T-helper 1 cell treated with Interleukin-12 subunit alpha and Interleukin-12 subunit beta and Interleukin-4 antibody, amounts not matched to agents 30 μg/mL and 1 μg/mL, for 36 hours (primary cell): ENCODE measurements around the gene SNX19.

Experiments used
- H3K27ac Mint-ChIP-seq: one replicate; pipeline ENCODE4 v1.8.0; 2021; ENCODE audit warnings: mild to moderate bottlenecking, mixed read lengths
- H3K27me3 Mint-ChIP-seq: one replicate; pipeline ENCODE4 v1.8.0; 2021; ENCODE audit warnings: low read depth, mixed read lengths
- H3K36me3 Mint-ChIP-seq: one replicate; pipeline ENCODE4 v1.8.0; 2021; ENCODE audit warnings: low read depth, mixed read lengths
- H3K4me1 Mint-ChIP-seq: one replicate; pipeline ENCODE4 v1.8.0; 2021; ENCODE audit warnings: low read depth, mixed read lengths
- H3K4me3 Mint-ChIP-seq: one replicate; pipeline ENCODE4 v1.8.0; 2021; ENCODE audit warnings: mild to moderate bottlenecking, moderate library complexity, mixed read lengths
- H3K9me3 Mint-ChIP-seq: one replicate; pipeline ENCODE4 v1.8.0; 2021; ENCODE audit warnings: mixed read lengths

SNX19 gene

GRCh38 chr11:130830566-130830965, 85.7 kb downstream of the SNX19 start:
- no peaks in the 10 kb centered on the region for H3K36me3 Mint-ChIP-seq
- H3K27ac Mint-ChIP-seq = no peak overlapping the region
- no peaks in the 10 kb centered on the region for H3K9me3 Mint-ChIP-seq
- peaks cover 4% of the 10 kb centered on the region for H3K4me1 Mint-ChIP-seq
- peaks cover 4% of the 10 kb centered on the region for H3K27me3 Mint-ChIP-seq
- no peak overlapping the region for H3K4me3 Mint-ChIP-seq

- no peak overlapping the region for H3K27ac Mint-ChIP-seq
- no peaks in the 10 kb centered on the region for H3K36me3 Mint-ChIP-seq
- peaks cover 4% of the 10 kb centered on the region for H3K4me1 Mint-ChIP-seq
- H3K4me3 Mint-ChIP-seq = no peak overlapping the region
- H3K9me3 Mint-ChIP-seq = no peaks in the 10 kb centered on the region
- H3K27me3 Mint-ChIP-seq = peaks cover 5% of the 10 kb centered on the region
Measured at GRCh38 chr11:130829920-130830511, 86.3 kb downstream of the SNX19 start.

- Mint-ChIP-seq H3K27me3 (peaks cover 5% of the 10 kb centered on the region), H3K36me3 (no peaks in the 10 kb centered on the region), H3K9me3 (no peaks in the 10 kb centered on the region), H3K4me1 (peaks cover 3% of the 10 kb centered on the region), H3K27ac (no peak overlapping the region), H3K4me3 (no peak overlapping the region)
Measured at GRCh38 chr11:130828741-130829140, 87.5 kb downstream of the SNX19 start.

GRCh38 chr11:130827451-130828377, 88.6 kb downstream of the SNX19 start:
- Mint-ChIP-seq H3K9me3 (no peaks in the 10 kb centered on the region), H3K27ac (no peak overlapping the region), H3K36me3 (no peaks in the 10 kb centered on the region), H3K4me3 (no peak overlapping the region), H3K4me1 (peaks cover 3% of the 10 kb centered on the region), H3K27me3 (peaks cover 5% of the 10 kb centered on the region)

GRCh38 chr11:130826572-130826971, 89.7 kb downstream of the SNX19 start:
- no peaks in the 10 kb centered on the region for H3K9me3 Mint-ChIP-seq
- H3K4me3 Mint-ChIP-seq = no peak overlapping the region
- peaks cover 5% of the 10 kb centered on the region for H3K27me3 Mint-ChIP-seq
- H3K36me3 Mint-ChIP-seq = no peaks in the 10 kb centered on the region
- H3K27ac Mint-ChIP-seq = no peak overlapping the region
- no peaks in the 10 kb centered on the region for H3K4me1 Mint-ChIP-seq

- H3K4me1 Mint-ChIP-seq = no peaks in the 10 kb centered on the region
- no peak overlapping the region for H3K27ac Mint-ChIP-seq
- no peak overlapping the region for H3K4me3 Mint-ChIP-seq
- H3K27me3 Mint-ChIP-seq = peaks cover 5% of the 10 kb centered on the region
- H3K36me3 Mint-ChIP-seq = no peaks in the 10 kb centered on the region
- H3K9me3 Mint-ChIP-seq = no peaks in the 10 kb centered on the region
Measured at GRCh38 chr11:130825983-130826382, 90.3 kb downstream of the SNX19 start.

GRCh38 chr11:130825561-130825960, 90.7 kb downstream of the SNX19 start:
- H3K27ac Mint-ChIP-seq = no peak overlapping the region
- no peaks in the 10 kb centered on the region for H3K9me3 Mint-ChIP-seq
- peaks cover 5% of the 10 kb centered on the region for H3K27me3 Mint-ChIP-seq
- no peak overlapping the region for H3K4me3 Mint-ChIP-seq
- no peaks in the 10 kb centered on the region for H3K4me1 Mint-ChIP-seq
- H3K36me3 Mint-ChIP-seq = no peaks in the 10 kb centered on the region
